HG03457 (cell line): ENCODE results near the gene CHCHD6.

Experiments
- ATAC-seq: cut with Tn5 transposase; IDR thresholded peaks from one replicate; pipeline ENCODE4 v1.9.1; 2021; ENCODE audit warnings: moderate number of reproducible peaks; ENCODE audit not compliant: unreplicated experiment

The CHCHD6 gene

GRCh38 chr3:126914226-126914625, 210.2 kb downstream of the CHCHD6 start:
- ATAC-seq = no peak

GRCh38 chr3:126915015-126915414, 211.0 kb downstream of the CHCHD6 start:
- ATAC-seq = no peak

GRCh38 chr3:126916546-126916945, 212.5 kb downstream of the CHCHD6 start:
- ATAC-seq = no peak

DNA sequence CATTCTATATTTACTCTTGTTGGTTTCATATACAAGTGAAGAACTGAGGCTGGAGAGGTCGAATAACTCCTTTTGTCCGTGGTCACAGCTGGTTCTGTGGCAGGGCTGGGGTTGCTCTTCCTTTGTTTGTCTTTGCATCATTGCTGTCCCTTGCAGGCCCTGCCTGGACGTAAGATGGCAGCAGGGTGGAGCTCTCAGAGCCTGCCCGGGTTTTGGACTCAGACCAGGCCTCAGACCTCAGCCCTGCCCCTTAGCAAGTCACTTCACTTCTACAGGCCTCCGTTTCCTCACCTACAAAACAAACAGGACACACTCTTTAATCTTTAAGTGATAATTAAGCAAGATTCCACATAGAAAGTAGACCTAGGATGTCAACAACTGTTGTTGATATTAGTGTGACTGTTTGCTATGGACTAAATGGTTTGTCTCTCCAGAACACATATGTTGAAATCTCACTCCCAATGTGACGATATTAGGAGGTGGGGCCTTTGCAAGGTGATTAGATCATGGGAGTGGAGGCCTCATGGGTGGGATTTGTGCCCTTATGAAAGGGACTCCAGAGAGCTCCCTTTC, 213.3 kb downstream of the CHCHD6 start:
- no peak for ATAC-seq

GRCh38 chr3:126918355-126918821, 214.3 kb downstream of the CHCHD6 start:
- no peak for ATAC-seq

DNA sequence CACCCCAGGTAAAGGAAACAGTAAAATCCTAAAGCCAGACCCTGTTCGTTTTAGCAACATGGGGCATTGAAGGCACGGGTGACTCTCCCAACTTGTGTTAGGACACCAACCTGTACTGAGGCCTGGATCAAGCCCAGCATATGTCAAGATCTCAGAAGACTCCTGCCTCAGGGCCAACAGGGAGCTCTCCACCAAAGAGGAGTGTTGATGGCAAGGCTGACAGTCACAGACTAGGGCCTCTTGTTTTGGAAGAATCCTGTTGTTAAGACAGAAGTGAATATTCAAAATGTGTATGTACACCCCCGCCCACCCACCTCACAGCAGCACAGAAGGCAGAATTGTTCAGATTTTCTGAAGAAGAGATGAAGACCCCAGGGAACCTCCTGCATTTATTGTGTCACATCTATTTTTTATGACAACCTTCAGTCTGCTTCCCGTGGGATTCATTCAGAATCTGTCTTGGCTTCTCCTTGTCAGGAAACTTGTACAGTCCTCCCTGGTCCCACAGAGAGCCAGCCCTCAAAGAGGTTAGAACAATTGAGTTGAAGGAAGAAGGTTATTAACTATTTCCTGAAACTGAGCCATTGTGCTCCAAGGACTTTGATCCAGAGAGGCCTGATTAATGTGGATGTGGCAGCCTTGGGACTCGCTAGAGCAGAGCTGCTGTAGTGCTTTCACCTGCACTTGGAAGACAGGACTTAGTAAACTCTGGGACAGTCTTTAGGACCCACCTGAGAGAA, 217.2 kb downstream of the CHCHD6 start:
- no peak for ATAC-seq

DNA sequence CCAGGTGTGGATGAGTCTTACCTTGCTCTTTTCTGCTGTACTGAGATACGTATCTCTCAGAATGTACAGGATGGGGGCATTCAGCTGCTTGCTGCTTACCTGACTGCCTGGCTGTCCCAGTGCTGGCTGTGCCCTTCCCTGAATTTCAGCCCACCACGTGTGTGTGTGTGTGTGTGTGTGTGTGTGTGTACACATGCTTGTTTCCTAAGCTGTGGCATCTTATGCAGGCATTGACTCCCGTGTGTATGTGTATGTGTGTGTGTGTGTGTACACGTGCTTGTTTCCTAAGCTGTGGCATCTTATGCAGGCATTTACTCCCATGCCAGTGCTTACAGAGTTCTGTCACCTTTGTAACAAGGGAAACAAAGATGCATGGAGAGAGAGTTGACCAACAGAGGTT, 218.4 kb downstream of the CHCHD6 start:
- no peak for ATAC-seq

GRCh38 chr3:126923423-126923822, 219.4 kb downstream of the CHCHD6 start:
- ATAC-seq = no peak

- no peak for ATAC-seq
These were observed 219.9 kb downstream of the CHCHD6 start for GRCh38 chr3:126923895-126924294.

DNA sequence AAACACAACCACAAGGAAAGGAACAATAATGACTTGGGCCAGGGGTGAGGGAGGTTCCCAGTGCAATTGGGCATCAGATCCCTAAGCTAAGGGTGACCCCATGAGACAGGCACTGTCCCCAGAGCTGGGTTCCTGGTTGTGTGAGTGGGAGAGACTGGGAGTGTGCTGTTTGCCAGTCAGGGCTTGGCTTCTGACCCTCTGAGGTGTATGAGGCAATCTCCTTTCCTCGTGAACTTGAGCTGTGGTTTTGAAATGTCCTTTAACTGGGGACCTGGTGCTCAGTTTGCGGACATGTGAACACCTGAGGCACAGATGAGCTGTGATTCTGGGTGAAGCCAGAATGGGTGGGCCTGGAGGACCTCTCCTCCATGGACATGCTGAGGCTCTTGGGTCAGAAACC, 220.4 kb downstream of the CHCHD6 start:
- ATAC-seq = no peak

DNA sequence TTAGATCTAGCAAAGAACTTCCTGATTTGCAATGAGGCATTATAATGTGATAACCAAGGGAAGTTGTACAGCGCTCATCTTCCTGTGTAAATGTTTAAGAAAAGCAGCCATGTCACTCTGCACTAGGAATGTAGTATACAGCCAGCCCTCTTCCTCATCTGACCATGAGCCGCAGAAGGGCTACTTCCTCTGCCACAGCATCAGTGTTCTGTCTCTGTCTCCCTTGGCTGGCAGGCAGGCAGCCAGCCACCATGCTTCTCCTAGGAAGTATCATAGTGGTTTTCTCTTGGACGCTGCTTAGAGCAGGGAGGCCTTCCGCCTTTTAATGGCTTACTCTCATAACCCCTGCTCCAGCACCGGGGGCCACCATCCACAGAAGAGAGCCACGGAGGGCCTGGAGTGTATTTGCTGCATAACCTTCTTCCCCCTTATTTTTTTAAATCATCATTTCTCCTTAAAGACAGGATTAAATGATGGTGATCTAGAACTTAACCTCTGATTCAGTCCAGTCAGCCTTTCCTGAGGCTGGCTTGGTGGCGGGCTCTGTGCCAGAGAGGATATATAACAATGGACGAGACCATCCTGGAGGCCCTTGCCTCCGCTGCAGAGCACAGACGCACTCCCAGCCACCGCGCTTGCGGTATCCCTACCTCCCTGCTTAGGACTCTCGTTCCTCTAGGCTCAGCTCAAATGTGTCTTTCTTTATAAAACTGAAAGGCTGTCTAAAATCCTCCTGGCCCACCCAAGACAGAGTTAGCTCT, 221.6 kb downstream of the CHCHD6 start:
- no peak for ATAC-seq

GRCh38 chr3:126926684-126927400, 222.8 kb downstream of the CHCHD6 start:
- no peak for ATAC-seq

GRCh38 chr3:126927401-126927750, 223.3 kb downstream of the CHCHD6 start:
- ATAC-seq = no peak

- no peak for ATAC-seq
These were observed 223.8 kb downstream of the CHCHD6 start for GRCh38 chr3:126927846-126928245.

- no peak for ATAC-seq
These were observed 225.0 kb downstream of the CHCHD6 start for GRCh38 chr3:126928921-126929474.

GRCh38 chr3:126930936-126931600, 227.0 kb downstream of the CHCHD6 start:
- no peak for ATAC-seq

- no peak for ATAC-seq
These were observed 227.8 kb downstream of the CHCHD6 start for GRCh38 chr3:126931806-126932187.

- no peak for ATAC-seq
These were observed 228.3 kb downstream of the CHCHD6 start for GRCh38 chr3:126932188-126932931.

DNA sequence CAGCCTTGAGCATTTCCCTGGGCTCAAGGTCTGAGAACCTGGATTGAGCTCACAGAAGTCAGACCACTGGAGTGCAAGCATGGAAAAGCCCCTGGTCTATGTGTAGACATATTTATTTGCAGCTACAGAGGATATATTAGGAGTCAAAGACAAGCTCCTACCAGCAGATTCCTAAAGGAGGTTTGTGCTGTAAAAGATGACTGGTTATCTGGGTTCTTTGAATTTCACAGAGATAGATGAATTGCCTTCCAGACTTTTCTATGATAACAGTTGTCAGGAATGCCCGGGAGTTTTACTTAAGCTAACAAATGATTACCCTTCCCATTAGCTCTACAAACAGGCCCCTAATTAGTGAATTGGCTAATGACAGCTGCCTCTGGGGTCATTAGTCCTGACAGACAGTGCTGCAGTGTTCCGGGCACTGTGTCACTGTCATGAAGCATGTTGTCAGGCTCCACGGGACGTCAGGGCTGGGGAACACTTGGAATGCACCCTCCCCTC, 230.0 kb downstream of the CHCHD6 start:
- ATAC-seq = no peak

- ATAC-seq = no peak
These were observed 231.0 kb downstream of the CHCHD6 start for GRCh38 chr3:126934991-126935390.
